H9 (cell line): Measurements from ENCODE around the gene KRTAP2-2. TPM values are rescaled to one million over a fixed set of nuclear protein-coding genes. Genes with fewer than 3 reads are reported as not detected.
"Not testable (repeated sequence)": the region's sequence is repeated elsewhere in the genome, so short reads cannot be mapped to it uniquely, and the experiment has no call there.

Experiments
- DNase-seq: peaks from one replicate; pipeline ENCODE4 v3.0.0-alpha.2; 2017
- H2AFZ ChIP-seq: one replicate; pipeline ENCODE4 v1.6.1; 2013; ENCODE audit warnings: mild to moderate bottlenecking, low read length, control low read depth, moderate library complexity
- H2AK5ac ChIP-seq: 2 replicates; pipeline ENCODE4 v1.6.1; 2013; ENCODE audit warnings: low read length, control low read depth, mixed read lengths; ENCODE audit not compliant: insufficient read length
- H2BK120ac ChIP-seq: one replicate; pipeline ENCODE4 v1.6.1; 2013; ENCODE audit warnings: low read depth, mild to moderate bottlenecking, low read length, control low read depth, inconsistent platforms; ENCODE audit not compliant: poor library complexity, severe bottlenecking
- H2BK12ac ChIP-seq: 2 replicates; pipeline ENCODE4 v1.6.1; 2013; ENCODE audit warnings: low read length, control low read depth, mixed read lengths, low read depth; ENCODE audit not compliant: insufficient read length
- H2BK15ac ChIP-seq: 2 replicates; pipeline ENCODE4 v1.6.1; 2013; ENCODE audit warnings: low read depth, low read length, control low read depth
- H2BK20ac ChIP-seq: one replicate; pipeline ENCODE4 v1.6.1; 2013; ENCODE audit warnings: low read depth, mild to moderate bottlenecking, low read length, control low read depth, inconsistent platforms; ENCODE audit not compliant: poor library complexity, severe bottlenecking
- H2BK5ac ChIP-seq: 2 replicates; pipeline ENCODE4 v1.6.1; 2013; ENCODE audit warnings: low read length, control low read depth, mixed read lengths; ENCODE audit not compliant: insufficient read length
- H3K14ac ChIP-seq: 2 replicates; pipeline ENCODE4 v1.6.1; 2013; ENCODE audit warnings: low read length, control low read depth; ENCODE audit not compliant: insufficient read depth
- H3K18ac ChIP-seq: 2 replicates; pipeline ENCODE4 v1.6.1; 2013; ENCODE audit warnings: low read depth, mild to moderate bottlenecking, mixed read lengths, low read length, control low read depth; ENCODE audit not compliant: insufficient read length
- H3K23ac ChIP-seq: 2 replicates; pipeline ENCODE4 v1.6.1; 2013; ENCODE audit warnings: low read length, control low read depth, mixed read lengths, low read depth; ENCODE audit not compliant: insufficient read length
- H3K23me2 ChIP-seq: 2 replicates; pipeline ENCODE4 v1.6.1; 2013; ENCODE audit warnings: low read depth, mild to moderate bottlenecking, mixed read lengths, low read length, control low read depth; ENCODE audit not compliant: insufficient read length, poor library complexity, severe bottlenecking
- H3K27ac ChIP-seq: 2 replicates; pipeline ENCODE4 v1.5.1; 2013; ENCODE audit warnings: low read length, control low read depth, mixed read lengths, low read depth; ENCODE audit not compliant: insufficient read length
- H3K27me3 ChIP-seq: 2 replicates; pipeline ENCODE4 v1.6.1; 2013; ENCODE audit warnings: low read length, control low read depth, inconsistent platforms; ENCODE audit not compliant: insufficient read depth
- H3K4ac ChIP-seq: 2 replicates; pipeline ENCODE4 v1.6.1; 2013; ENCODE audit warnings: low read depth, mild to moderate bottlenecking, control low read depth, inconsistent platforms, low read length, moderate library complexity
- H3K4me1 ChIP-seq: 2 replicates; pipeline ENCODE4 v1.6.1; 2013; ENCODE audit warnings: low read length, control low read depth, inconsistent platforms; ENCODE audit not compliant: insufficient read depth
- H3K4me2 ChIP-seq: 2 replicates; pipeline ENCODE4 v1.6.1; 2013; ENCODE audit warnings: low read length, control low read depth, mixed read lengths; ENCODE audit not compliant: insufficient read length, insufficient read depth
- H3K56ac ChIP-seq: 2 replicates; pipeline ENCODE4 v1.6.1; 2013; ENCODE audit warnings: low read depth, mild to moderate bottlenecking, mixed read lengths, low read length, control low read depth; ENCODE audit not compliant: insufficient read length
- H3K79me1 ChIP-seq: 2 replicates; pipeline ENCODE4 v1.6.1; 2013; ENCODE audit warnings: low read depth, mild to moderate bottlenecking, moderate library complexity, low read length, control low read depth, inconsistent platforms; ENCODE audit not compliant: insufficient read depth, poor library complexity, severe bottlenecking
- H3K79me2 ChIP-seq: 2 replicates; pipeline ENCODE4 v1.6.1; 2013; ENCODE audit warnings: low read length, control low read depth, inconsistent platforms; ENCODE audit not compliant: insufficient read depth
- H3K9ac ChIP-seq: 2 replicates; pipeline ENCODE4 v1.6.1; 2013; ENCODE audit warnings: low read length, control low read depth, mixed read lengths; ENCODE audit not compliant: insufficient read length; ENCODE audit errors: extremely low read depth
- H3K9me3 ChIP-seq: one replicate; pipeline ENCODE4 v1.6.1; 2013; ENCODE audit warnings: low read depth, low read length, inconsistent platforms; ENCODE audit not compliant: control insufficient read depth
- H3T11ph ChIP-seq: one replicate; pipeline ENCODE4 v1.6.1; 2013; ENCODE audit warnings: mild to moderate bottlenecking, low read length, control low read depth, inconsistent platforms
- H4K20me1 ChIP-seq: one replicate; pipeline ENCODE4 v1.6.1; 2013; ENCODE audit not compliant: control insufficient read depth, insufficient read length, insufficient read depth
- H4K5ac ChIP-seq: 2 replicates; pipeline ENCODE4 v1.6.1; 2013; ENCODE audit warnings: low read depth, mild to moderate bottlenecking, mixed read lengths, low read length, control low read depth; ENCODE audit not compliant: insufficient read length
- H4K8ac ChIP-seq: replicated peaks from 2 replicates; pipeline ENCODE4 v1.6.1; 2013; ENCODE audit warnings: low read length, control low read depth, mixed read lengths, low read depth; ENCODE audit not compliant: insufficient read length
- H4K91ac ChIP-seq: 2 replicates; pipeline ENCODE4 v1.6.1; 2013; ENCODE audit warnings: low read depth, mild to moderate bottlenecking, moderate library complexity, mixed read lengths, low read length, control low read depth; ENCODE audit not compliant: insufficient read length
- H3K27ac Mint-ChIP-seq, 3 experiments: 2 replicates in 2 of 3; 3 replicates in 1 of 3; pipeline ENCODE4 v1.8.0; 2020 to 2021; ENCODE audit warnings: mixed read lengths in 3 of 3, mild to moderate bottlenecking in 1 of 3, moderate library complexity in 1 of 3
- H3K27me3 Mint-ChIP-seq: 2 replicates; pipeline ENCODE4 v1.8.0; 2021; ENCODE audit warnings: low read depth, mild to moderate bottlenecking, moderate library complexity, mixed read lengths
- H3K36me3 Mint-ChIP-seq, 3 experiments: 2 replicates in 2 of 3; 3 replicates in 1 of 3; pipeline ENCODE4 v1.8.0; 2020 to 2021; ENCODE audit warnings: low read depth in 3 of 3, mixed read lengths in 3 of 3; ENCODE audit not compliant: insufficient read depth in 1 of 3
- H3K4me1 Mint-ChIP-seq, 2 experiments: 2 replicates each; pipeline ENCODE4 v1.8.0; 2020; ENCODE audit warnings: mixed read lengths in 2 of 2
- H3K4me3 Mint-ChIP-seq, 2 experiments: 2 replicates in 1 of 2; 3 replicates in 1 of 2; pipeline ENCODE4 v1.8.0; 2020 to 2021; ENCODE audit warnings: mild to moderate bottlenecking in 2 of 2, mixed read lengths in 2 of 2, moderate library complexity in 1 of 2
- H3K9me3 Mint-ChIP-seq, 2 experiments: 2 replicates in 1 of 2; 3 replicates in 1 of 2; pipeline ENCODE4 v1.8.0; 2020; ENCODE audit warnings: mild to moderate bottlenecking in 2 of 2, mixed read lengths in 2 of 2, moderate library complexity in 1 of 2
- WGBS: extraction: QIAGEN DNeasy Blood & Tissue Kit; methylation state at CpG from one replicate; pipeline ENCODE4 v1.1.7; 2013; ENCODE audit warnings: missing lambda C conversion rate, low lambda C conversion rate, mixed read lengths; ENCODE audit not compliant: insufficient read length; ENCODE audit errors: extremely low coverage; 5-methylcytosine and 5-hydroxymethylcytosine counted together
- total RNA-seq: library from RNA; stranded (reverse); gene quantifications from 2 replicates; pipeline ENCODE4 v1.2.1, GENCODE V29; 2021
- TF ChIP-seq, protein P1 (sequence below): fragments of 200-600 bp; sonication (generic); conservative IDR thresholded peaks from 3 replicates; pipeline ENCODE4 v1.8.0; 2021; ENCODE audit warnings: antibody characterized with exemption, mild to moderate bottlenecking

Gene KRTAP2-2
- total RNA-seq, 1 experiment from 2014 or later, result not detected

DNA sequence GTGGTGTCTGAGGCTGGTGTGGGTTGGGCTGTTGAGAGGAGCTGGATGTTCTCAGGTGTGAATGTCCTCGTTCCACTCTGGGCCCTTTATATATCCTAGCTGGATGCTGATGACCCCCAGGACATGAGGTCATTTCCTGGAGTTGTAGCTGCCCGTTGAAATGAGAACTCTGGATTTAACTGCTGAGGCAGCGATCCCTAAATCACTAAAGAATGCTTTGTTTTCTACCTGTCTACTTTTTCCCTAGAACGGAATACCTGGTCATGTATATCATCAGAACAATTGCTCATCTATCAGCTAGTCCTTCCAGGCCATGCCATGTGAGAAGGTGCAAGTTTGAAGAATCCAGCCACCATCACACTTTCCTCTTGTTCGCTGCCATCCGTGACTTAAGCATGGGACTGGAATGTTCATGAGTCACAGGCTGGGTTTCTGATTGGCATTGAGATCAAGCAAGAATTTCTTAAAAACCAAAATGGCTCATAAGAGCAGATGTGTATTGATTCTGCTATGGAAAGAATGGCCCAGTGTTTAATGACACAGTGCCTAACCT, 5.1 kb upstream of the KRTAP2-2 start, which contains the start of gene KRTAP2-3:
Gene KRTAP2-3, minus strand, starts transcription at position 63 of the 553 bp plus-strand sequence. CDS start 64 bp downstream, outside the sequence.
- no peak within 1 kb of the TSS for H2AK5ac ChIP-seq
- no peak within 1 kb of the TSS for H3K27ac ChIP-seq
- H3K9ac ChIP-seq, result no peak within 1 kb of the TSS
- no peak within 1 kb of the TSS for H2BK15ac ChIP-seq
- H3K4me2 ChIP-seq, result no peak within 1 kb of the TSS
- no peak within 1 kb of the TSS for H4K91ac ChIP-seq
- H2BK5ac ChIP-seq, result no peak within 1 kb of the TSS
- H3T11ph ChIP-seq, result no peak within 1 kb of the TSS
- no peak within 1 kb of the TSS for H3K14ac ChIP-seq
- no peaks in the 10 kb centered on the region for H3K27me3 ChIP-seq
- Mint-ChIP-seq H3K9me3 (no peaks in the 10 kb centered on the region; a peak in 1 of 5 replicates), H3K27me3 (no peaks in the 10 kb centered on the region), H3K4me1 (peaks cover 4 to 7% of the 10 kb centered on the region in 2 experiments), H3K36me3 (no peaks in the 10 kb centered on the region; a peak in 1 of 7 replicates), H3K4me3 (no peak within 1 kb of the TSS), H3K27ac (peak within 1 kb of the TSS in 1 of 3 experiments; percentile 71; a peak in 3 of 7 replicates)
- no peak within 1 kb of the TSS for H4K8ac ChIP-seq
- peak within 1 kb of the TSS; percentile 26 for H2BK20ac ChIP-seq
- H3K56ac ChIP-seq, result no peak within 1 kb of the TSS
- H3K23ac ChIP-seq, result no peak within 1 kb of the TSS
- H3K23me2 ChIP-seq, result no peaks in the 10 kb centered on the region
- H3K18ac ChIP-seq, result no peak within 1 kb of the TSS
- H4K20me1 ChIP-seq, result no peaks in the 10 kb centered on the region
- no peaks in the 10 kb centered on the region for H3K79me1 ChIP-seq
- WGBS, result no CpG with 5 or more reads among the region's 6 CpGs
- H2AFZ ChIP-seq, result no peak within 1 kb of the TSS
- H3K9me3 ChIP-seq, result no peaks in the 10 kb centered on the region
- no peak within 1 kb of the TSS for H3K4ac ChIP-seq
- no peaks in the 10 kb centered on the region for H3K4me1 ChIP-seq
- no peak within 1 kb of the TSS for H2BK12ac ChIP-seq
- H4K5ac ChIP-seq, result no peak within 1 kb of the TSS
- TF ChIP-seq, protein P1, sequence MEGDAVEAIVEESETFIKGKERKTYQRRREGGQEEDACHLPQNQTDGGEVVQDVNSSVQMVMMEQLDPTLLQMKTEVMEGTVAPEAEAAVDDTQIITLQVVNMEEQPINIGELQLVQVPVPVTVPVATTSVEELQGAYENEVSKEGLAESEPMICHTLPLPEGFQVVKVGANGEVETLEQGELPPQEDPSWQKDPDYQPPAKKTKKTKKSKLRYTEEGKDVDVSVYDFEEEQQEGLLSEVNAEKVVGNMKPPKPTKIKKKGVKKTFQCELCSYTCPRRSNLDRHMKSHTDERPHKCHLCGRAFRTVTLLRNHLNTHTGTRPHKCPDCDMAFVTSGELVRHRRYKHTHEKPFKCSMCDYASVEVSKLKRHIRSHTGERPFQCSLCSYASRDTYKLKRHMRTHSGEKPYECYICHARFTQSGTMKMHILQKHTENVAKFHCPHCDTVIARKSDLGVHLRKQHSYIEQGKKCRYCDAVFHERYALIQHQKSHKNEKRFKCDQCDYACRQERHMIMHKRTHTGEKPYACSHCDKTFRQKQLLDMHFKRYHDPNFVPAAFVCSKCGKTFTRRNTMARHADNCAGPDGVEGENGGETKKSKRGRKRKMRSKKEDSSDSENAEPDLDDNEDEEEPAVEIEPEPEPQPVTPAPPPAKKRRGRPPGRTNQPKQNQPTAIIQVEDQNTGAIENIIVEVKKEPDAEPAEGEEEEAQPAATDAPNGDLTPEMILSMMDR, result no peak
- H2BK120ac ChIP-seq, result no peak within 1 kb of the TSS
- H3K79me2 ChIP-seq, result no peaks in the 10 kb centered on the region
- no peak for DNase-seq

DNA sequence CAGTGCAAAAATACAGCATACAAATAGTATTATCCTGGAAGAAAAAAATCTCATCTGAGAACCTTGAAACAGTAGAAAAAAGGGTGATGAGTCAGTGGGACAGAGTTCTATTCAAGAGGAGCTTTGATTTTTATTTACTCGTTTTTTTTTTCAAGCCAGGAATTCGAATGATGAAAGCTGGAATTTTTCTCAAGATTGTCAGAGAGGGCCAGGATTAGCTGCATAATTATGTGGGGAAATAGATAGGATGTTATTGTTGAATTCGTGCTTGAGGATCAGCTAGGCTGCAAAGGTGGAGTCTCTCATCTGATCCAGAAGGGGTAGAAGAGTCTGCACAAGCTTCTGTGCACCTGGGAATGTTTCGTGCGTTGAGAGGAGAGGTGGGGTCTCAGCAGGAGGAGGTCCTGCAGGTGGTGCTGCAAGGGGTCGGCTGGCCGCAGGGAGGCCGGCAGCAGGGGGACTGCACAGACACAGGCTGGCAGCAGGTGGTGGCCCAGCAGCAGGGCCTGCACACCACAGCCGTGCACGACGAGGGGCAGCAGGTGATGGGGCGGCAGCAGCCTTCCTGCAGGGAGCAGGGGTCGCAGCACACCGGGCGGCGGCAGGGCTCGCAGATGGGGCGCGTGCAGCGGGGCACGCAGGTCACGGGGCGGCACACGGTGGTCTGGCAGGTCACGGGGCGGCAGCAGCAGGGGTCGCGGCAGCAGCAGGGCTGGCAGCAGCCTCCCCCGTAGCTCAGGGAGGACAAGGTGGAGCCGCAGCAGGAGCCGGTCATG, 4.4 kb upstream of the KRTAP2-2 start:
- H3K23ac ChIP-seq, H3K36me3 Mint-ChIP-seq, H4K91ac ChIP-seq, H3K23me2 ChIP-seq, H3K4me1 ChIP-seq, H3K14ac ChIP-seq, H3K27ac Mint-ChIP-seq, H3K79me2 ChIP-seq, H2BK15ac ChIP-seq, H3K79me1 ChIP-seq, H4K8ac ChIP-seq, H2AK5ac ChIP-seq, H3K56ac ChIP-seq, H2BK5ac ChIP-seq, H4K5ac ChIP-seq, H3K27me3 Mint-ChIP-seq, H3K9me3 ChIP-seq, H3K9me3 Mint-ChIP-seq, H3K9ac ChIP-seq, H2BK120ac ChIP-seq, H2BK12ac ChIP-seq, H3K4me1 Mint-ChIP-seq, H3K4me2 ChIP-seq, H3K4ac ChIP-seq, H3K27ac ChIP-seq, H2AFZ ChIP-seq, H3K27me3 ChIP-seq, H4K20me1 ChIP-seq, H3K18ac ChIP-seq, H3T11ph ChIP-seq, H3K4me3 Mint-ChIP-seq: not testable (repeated sequence)
- H2BK20ac ChIP-seq, result peak overlapping the region; percentile 26
- WGBS, result no CpG with 5 or more reads among the region's 31 CpGs
- DNase-seq, result peak; percentile 48
